Pons (tissue), 1 donor: ENCODE data around the gene TUBG1.
A peak's percentile ranks its signal among the peaks of the same experiment; 100 is the strongest.
"Not testable (repeated sequence)": the region's sequence is repeated elsewhere in the genome, so short reads cannot be mapped to it uniquely, and the experiment has no call there.

Experiments
- DNase-seq: peaks from one replicate; pipeline ENCODE4 v3.0.0-alpha.2; 2016; ENCODE audit warnings: low spot score

Gene TUBG1

DNA sequence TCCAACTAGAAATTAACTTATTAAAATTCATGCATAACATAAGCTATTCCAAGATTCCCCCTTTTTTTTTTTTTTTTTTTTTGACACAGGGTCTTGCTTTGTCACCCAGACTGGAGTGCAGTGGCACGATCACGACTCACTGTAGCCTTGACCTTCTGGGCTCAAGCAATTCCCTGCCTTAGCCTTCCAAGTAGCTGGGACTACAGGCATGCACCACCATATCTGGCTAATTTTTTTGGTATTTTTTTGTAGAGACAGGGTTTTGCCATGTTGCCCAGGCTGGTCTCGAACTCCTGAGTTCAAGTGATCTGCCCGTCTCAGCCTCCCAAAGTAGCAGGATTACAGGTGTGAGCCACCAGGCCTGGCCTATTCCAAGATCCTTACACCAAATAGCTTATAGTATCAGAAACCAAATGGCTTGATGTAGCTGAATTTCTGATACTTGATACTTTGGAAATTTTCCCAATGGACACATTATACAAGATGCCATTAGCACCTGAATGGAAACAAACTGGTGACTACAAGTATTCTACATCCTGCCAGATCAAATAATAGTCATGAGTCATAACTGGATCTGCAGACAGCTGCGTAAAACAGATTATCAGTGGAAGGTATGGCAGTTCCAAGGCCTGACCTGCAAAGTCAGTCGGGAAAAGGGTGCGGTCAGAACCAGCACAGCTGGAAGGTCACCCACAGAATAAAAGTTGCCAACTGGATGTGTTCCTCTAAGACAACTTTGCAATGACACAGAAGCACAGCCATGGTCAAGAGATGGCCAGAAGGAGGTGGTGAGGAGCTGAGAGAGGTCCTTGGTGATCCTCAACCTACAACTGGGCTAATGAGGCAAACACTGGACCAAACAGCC lies 14.5 kb downstream of the TUBG1 start:
- no peak for DNase-seq

DNA sequence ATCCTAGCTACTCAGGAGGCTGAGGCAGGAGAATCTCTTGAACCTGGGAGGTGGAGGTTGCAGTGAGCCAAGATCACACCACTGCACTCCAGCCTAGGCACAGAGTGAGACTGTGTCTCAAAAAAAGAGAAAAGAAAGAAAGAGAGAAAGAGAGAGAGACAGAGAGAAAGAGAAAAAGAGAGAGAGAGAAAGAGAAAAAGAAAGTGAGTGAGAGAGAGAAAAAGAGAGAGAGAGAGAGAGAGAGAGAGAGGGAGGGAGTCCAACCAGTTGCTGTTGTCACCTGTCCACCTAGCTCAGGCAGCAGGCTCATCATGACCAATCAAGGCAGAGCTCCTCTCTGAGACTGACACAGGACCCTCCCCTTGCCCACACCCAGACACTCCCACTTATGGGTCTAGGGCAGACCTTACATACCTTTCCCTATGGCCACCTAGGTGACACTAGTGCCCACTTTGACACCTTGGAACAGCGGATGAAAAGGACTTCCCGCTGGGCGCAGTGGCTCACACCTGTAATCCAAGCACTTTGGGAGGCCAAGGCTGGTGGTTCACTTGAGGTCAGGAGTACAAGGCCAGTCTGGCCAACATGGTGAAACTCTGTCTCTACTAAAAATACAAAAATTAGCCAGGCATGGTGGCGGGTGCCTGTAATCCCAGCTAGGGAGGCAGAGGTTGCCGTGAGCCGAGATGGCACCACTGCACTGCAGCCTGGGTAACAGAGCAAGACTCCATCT lies 17.7 kb downstream of the TUBG1 start:
- DNase-seq: not testable (repeated sequence)

DNA sequence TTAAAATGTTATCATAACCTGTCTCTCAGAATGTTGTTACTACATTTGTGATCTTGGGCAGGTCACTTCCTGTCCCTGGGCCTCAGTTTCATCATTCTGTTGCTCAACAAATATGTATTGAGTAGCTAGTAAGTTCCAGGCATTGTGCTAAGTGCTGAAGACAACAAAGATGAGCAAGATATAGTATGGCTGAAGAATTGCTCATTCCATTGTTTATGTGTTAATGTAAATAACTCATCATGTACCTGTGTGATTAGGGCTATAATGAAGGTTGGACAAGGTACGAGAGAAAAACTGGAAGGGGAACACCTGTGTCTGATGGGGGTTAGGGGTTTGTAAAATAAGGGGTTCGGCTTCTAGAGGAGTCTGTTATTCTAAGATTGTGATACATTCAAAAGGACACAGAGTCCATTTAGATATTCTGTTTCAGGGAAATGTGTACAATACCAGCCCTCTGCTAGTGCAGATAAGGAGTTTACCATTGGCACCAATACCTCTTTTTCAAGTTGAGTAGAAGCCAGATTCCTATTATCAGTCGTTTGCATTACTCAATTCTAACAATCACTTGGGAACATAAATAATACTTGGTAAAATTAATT lies 20.0 kb downstream of the TUBG1 start:
- no peak for DNase-seq

DNA sequence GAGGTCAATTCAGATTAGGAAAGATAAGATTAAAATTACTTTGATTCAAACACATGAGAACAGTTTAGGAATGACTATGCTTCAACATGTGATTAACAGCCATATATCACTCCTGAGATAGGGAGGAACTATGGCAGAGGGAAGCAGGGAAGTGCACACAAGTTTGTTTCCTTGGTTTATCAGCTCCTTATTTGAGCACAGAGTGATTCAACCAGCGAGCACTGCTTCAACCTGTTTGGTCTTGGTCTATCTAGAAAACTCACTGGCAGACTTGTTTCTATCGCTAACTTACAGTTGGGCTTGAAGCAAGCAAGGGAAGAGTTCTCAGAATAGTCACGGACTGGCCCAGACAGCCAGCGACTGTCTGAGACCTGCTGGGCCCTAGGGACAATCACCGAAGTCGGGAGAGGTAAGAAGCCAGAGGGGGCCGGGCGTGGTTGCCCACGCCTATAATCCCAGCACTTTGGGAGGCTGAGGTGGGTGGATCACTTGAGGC lies 23.5 kb downstream of the TUBG1 start:
- DNase-seq: no peak

DNA sequence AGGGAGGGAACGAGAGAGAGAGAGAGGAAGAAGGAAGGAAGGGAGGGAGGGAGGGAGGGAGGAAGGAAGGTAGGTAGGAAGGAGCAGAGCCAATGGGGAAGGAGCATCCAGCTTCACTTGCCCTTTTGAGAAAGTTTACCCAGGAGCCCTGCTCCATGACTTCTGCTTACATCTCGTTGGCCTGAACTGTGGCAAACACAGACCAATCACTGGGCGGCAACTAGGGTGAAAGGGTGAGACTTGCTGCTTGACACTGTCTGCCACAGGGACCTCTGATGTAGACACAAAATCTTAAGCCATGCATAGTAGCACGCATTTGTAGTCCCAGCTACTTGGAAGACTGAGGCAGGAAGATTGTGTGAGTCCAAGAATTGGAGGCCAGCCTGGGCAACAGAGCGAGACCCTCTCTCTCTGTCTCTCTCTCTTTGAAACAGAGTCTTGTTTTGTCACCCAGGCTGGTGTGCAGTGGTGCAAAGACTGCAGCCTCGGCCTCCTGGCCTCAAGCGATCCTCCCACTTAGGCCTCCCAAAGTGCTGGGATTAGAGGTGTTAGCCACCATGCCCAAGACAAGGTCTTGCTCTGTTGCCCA lies 30.1 kb downstream of the TUBG1 start:
- no peak for DNase-seq

DNA sequence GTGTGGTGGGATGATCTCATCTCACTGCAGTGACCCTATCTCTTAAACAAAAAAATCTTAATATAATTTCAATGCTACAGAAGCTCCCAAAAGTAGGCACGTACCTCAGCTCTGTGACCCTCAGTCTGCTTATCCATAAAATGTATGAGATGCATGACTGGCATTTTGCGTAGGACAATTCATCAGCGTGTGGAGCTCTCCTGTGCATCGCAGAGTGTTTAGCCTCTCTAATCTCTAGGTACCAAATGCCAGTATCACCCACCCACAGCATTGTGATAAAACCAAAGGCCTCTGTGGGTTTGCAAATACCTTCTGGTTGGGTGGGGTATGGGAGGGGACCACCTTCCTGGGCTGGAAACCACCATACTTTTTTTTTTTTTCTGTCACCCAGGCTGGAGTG lies 30.6 kb downstream of the TUBG1 start:
- DNase-seq: no peak

DNA sequence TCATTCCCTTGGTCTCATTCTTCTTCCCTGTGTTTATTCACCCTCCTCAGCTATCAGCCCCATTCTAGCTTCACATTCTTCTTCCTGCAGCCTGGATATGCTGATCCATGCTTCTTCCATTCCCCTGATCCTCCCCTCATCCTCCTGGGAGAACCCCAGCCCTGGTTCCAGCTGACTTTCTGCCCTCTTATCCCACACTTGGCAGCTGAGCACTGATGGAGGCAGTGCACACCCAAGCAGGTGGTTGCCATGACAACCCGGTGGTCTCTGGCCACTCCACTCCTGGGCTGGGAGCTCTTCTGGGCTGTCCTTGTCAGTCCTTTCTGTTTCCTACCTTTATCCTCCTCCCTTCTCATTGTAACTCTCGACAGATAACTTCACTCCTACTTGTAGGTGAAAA lies 32.9 kb downstream of the TUBG1 start:
- DNase-seq: no peak

DNA sequence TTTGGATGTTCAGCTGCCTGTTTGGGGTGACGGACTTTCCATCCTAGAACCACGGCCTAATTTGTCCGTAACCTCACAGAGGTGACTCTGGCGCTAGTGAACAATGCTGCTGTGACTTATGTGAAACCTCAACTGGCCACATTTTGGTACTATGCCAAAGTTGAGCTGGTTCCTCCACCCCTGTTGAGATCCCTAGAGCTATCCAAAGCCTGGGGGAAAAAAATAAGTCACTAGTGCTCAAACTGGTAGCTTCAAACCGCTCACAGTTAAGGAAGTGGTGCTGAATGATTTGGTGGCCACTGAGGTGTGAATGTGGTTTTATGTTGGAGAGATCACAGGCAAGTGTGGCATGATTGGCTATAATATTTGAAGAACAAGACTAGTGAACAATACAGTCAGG lies 38.3 kb downstream of the TUBG1 start:
- DNase-seq: no peak

DNA sequence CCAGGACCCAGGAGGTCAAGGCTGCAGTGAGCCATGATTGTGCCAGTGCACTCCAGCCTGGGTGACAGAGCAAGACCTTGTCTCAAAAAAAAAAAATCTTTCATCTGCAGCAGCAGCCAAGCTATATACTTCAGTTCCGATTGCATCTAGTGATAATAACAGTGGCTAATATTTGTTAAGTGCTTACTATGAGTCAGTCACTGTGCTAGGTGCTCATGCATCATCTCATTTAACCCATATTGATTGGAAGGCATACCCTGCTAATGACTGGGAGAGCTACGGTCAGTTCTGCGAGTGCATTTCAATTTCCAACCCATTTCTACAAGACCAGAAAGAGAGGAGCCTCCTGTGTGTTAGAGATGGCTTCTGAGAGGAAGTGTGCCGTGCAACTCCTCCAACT lies 41.9 kb downstream of the TUBG1 start:
- DNase-seq: no peak

DNA sequence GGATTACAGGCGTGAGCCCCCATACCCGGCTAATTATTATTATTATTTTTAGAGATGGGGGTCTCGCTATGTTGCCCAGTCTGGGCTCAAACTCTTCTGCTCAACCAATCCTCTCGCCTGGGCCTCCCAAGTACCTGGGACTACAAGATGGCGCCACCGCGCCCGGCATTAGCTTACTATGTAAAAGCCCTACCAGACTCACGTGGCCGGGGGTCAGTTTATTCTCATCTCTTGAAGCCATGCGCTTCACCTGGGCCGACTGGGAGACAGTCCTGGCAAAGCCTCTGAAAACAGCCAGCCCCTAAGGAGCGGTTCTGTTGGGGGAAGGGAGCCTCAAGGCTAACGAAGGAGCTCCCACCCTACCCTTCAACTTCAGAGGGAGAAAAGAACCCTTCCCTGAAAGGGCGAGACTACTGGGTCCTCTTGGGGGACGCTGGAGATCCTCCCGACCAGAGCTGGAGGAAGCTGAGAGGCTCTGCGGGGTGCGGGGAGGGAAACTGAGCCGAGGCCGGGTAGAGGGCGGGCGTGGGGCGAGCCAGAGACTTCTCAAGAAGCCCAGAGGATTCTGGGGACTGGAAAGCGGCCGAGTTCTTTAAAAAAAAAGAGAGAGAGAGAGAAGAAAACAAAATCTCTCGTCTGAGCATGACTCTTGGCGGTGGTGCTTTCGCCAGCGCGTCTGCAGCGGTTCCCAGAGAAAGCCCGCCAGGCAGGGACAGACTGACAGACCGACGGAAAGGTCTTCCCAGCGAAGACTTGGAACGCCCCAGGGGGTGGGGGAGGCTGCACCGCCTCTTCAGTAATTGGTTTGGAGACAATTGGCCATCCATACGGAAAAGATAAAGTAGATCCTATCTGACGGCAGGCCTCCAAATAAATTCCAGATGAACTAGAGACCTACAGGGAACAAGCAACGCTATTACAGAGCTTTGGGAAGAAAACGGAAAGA lies 44.0 kb downstream of the TUBG1 start:
- DNase-seq: no peak

DNA sequence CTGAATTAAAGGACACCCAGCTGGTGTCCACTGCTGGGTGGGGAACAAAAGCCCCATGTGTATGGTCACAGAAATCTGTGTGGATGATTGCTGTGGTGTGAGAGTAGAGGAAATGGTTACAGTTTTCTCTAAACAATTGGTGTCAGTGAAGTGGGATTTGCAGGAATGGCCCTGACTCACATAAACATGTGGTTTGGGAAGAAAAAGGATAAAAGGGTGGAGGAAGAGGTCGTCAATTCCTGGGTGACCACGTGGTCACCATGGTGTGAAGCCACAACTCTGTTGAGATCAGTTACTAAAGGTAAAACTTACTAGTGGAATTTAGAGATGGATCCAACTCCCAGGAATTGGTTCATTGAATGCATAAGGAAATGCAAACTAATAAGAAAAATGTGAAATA lies 46.0 kb downstream of the TUBG1 start:
- no peak for DNase-seq

DNA sequence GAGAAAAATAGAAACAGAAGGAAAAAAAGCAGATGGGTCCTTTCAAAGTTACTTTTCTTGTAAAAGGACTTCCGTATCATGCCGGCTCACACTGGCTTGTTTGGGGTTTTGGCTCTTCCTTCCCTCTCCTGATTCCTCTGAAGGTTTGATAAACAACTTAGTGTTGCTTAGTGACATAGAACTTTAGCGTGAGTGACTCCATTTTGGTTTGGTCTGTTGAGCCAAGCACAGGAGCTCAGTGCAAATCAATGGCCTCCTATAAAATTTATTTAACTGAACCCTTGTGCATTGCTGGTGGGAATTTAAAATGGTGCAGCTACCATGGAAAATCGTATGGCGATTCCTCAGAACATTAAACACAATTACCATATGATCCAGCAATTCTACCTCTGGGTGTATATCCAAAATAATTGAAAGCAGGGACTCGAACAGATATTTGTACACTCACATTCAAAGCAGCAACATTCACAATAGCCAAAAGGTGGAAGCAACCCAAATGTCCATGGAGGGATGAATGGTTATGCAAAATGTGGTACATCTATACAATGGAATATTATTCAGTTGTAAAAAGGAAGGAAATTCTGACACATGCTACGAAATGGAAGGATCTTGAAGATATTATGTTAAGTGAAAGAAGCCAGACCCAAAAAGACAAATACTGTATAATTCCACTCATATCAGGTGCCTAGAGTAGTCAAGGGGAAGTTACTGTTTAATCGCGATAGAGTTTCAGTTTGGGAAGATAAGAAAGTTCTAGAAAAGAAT lies 48.5 kb downstream of the TUBG1 start:
- no peak for DNase-seq

DNA sequence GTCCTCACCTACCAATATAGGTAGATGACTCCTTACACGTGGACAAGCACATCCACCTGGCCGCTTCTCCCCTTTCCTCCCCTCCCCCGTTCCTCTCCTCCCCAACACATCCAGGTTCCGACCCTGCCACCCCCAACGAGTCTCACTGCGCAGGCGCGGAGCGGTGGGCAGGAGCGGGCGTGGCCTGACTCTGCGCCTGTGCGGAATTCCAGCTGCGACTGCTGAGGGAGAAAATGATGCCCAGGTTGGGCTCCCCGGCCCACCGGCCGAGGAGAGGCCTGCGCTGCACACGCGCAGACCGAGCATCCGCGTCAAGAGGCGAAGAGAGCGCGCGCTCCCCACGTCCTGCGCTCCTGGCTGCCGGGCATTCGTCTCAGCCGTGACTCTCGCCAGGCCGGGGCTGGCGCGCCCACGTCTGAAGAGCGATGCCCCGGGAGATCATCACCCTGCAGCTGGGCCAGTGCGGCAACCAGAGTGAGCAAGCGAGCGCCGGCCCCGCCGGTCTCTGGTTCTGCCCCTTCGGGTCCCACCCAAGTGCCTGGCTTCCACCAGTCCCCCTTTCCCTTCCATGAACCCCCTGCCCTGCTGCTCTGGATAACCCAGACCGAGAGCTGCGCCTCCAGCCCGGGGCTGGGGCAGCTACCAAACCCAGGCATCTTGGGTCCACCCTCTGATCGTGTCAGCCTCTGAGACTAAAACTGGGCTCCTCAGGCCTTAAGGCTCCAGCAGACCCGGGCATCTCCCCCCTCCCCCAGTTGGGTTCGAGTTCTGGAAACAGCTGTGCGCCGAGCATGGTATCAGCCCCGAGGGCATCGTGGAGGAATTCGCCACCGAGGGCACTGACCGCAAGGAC lies 49.8 kb downstream of the TUBG1 start, which contains the start of gene TUBG2:
Gene TUBG2, plus strand, starts transcription at position 206 of the 853 bp plus-strand sequence. Its CDS starts 220 bp downstream, at position 426.
- DNase-seq: peak; percentile 80

DNA sequence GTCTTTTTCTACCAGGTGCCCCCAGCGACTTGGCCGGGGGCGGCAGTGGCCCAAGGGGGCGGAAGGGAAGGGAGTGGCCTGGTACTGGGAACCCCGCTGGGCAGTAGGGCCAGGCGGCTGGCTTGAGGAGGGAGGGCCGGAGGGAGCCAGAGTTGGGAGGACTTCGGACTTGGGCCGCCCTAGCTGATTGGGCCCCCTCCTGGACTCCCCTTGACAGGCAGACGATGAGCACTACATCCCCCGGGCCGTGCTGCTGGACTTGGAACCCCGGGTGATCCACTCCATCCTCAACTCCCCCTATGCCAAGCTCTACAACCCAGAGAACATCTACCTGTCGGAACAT lies 50.4 kb downstream of the TUBG1 start:
- DNase-seq: not testable (repeated sequence)

DNA sequence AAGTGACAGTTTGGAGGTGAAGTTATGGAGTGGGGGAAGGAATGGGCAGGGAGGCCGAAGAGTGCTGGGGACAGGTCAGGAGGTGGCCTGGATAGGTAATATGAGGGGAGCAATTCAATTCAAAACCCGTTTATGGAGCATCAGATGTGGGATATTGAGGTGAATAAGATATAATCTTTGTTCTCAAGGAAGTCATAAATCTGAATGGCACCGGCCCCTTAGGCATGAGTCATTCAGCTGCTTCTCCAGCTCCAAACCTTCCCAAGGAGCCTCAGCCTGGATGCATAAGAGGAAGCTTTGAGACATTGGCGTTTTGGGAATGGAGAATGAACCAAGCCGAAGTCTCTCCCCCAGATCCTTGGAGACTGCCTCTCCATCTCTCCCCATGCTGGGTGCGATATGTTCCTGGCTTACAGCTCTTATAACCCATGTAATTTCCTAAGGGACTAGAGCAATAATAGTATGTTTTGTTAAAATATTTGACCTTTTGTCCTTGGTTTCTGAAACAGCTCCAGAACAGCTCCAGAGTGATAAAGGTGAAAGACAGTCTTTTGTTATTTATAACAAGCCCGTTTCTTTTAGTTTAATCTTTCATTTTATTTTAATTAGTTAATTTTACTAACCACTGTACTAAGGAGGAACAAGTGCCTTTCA lies 51.3 kb downstream of the TUBG1 start:
- no peak for DNase-seq
